Measurements from ENCODE around the gene PKLR.

The PKLR gene

GRCh38 chr1:155326020-155326526 lies 24.8 kb upstream of the PKLR start:
- DNase-seq (ENCODE audit: low spot score): no peak
- TF ChIP-seq CTCF (IDR thresholded peaks at IDR 0.05; ENCODE audit: extremely low read depth, missing control alignments): no peak

- DNase-seq (ENCODE audit: low spot score): no peak
- no peak for TF ChIP-seq CTCF (IDR thresholded peaks at IDR 0.05; ENCODE audit: extremely low read depth, missing control alignments)
These were observed 24.3 kb upstream of the PKLR start for GRCh38 chr1:155325603-155325893.

- DNase-seq (ENCODE audit: low spot score): peak; percentile 59
These were observed 23.7 kb upstream of the PKLR start for GRCh38 chr1:155324717-155325602.

GRCh38 chr1:155324037-155324716 lies 22.9 kb upstream of the PKLR start:
- DNase-seq (ENCODE audit: low spot score): peak; percentile 96
- TF ChIP-seq CTCF (IDR thresholded peaks at IDR 0.05; ENCODE audit: extremely low read depth, missing control alignments): no peak

More at GRCh38 chr1:155324717-155325602, 23.7 kb upstream of the PKLR start:
- TF ChIP-seq CTCF (IDR thresholded peaks at IDR 0.05; ENCODE audit: extremely low read depth, missing control alignments): no peak

GRCh38 chr1:155323729-155324036 lies 22.4 kb upstream of the PKLR start:
- no peak for TF ChIP-seq CTCF (IDR thresholded peaks at IDR 0.05; ENCODE audit: extremely low read depth, missing control alignments)
- peak; percentile 94 for DNase-seq (ENCODE audit: low spot score)

- peak; percentile 90 for TF ChIP-seq CTCF (IDR thresholded peaks at IDR 0.05; ENCODE audit: extremely low read depth, missing control alignments)
- DNase-seq (ENCODE audit: low spot score): peak; percentile 92
These were observed 21.9 kb upstream of the PKLR start for GRCh38 chr1:155322953-155323728.

- TF ChIP-seq CTCF (IDR thresholded peaks at IDR 0.05; ENCODE audit: extremely low read depth, missing control alignments): no peak
- no peak for DNase-seq (ENCODE audit: low spot score)
These were observed 21.3 kb upstream of the PKLR start for GRCh38 chr1:155322571-155322952.
